Thoracic aorta (tissue), 2 donors: ENCODE results near the gene ZNF668. TPM values are rescaled to one million over a fixed set of nuclear protein-coding genes. Genes with fewer than 3 reads are reported as not detected.
"Not testable (repeated sequence)": the region's sequence is repeated elsewhere in the genome, so short reads cannot be mapped to it uniquely, and the experiment has no call there.

Experiments
- ATAC-seq: fragments of 150-250 bp; one replicate; pipeline ENCODE4 v1.8.0; 2017; ENCODE audit warnings: low read depth; ENCODE audit not compliant: insufficient number of reproducible peaks, low FRiP score
- DNase-seq: peaks from one replicate; pipeline ENCODE4 v3.0.0-alpha.2; 2020; ENCODE audit warnings: low spot score
- H3K27ac ChIP-seq, 2 donors: fragments of 200-600 bp; sonication (generic); 1 replicate in 1 of 2; 2 replicates in 1 of 2; pipeline ENCODE4 v1.5.1; 2016; ENCODE audit warnings: mild to moderate bottlenecking in 2 of 2, moderate library complexity in 2 of 2
- H3K27me3 ChIP-seq: fragments of 200-600 bp; sonication (generic); replicated peaks from 2 replicates; pipeline ENCODE4 v1.6.0; 2016; ENCODE audit warnings: mild to moderate bottlenecking; ENCODE audit not compliant: insufficient read depth
- H3K36me3 ChIP-seq: fragments of 200-600 bp; sonication (generic); one replicate; pipeline ENCODE4 v1.5.1; 2016
- H3K4me1 ChIP-seq, 2 donors: fragments of 200-600 bp; sonication (generic); 1 replicate in 1 of 2; 2 replicates in 1 of 2; pipeline versions ENCODE4 v1.5.1 to v1.6.0; 2016; ENCODE audit warnings: low read depth in 2 of 2, mild to moderate bottlenecking in 1 of 2; ENCODE audit not compliant: control insufficient read depth in 1 of 2
- H3K4me3 ChIP-seq: fragments of 200-600 bp; sonication (generic); 2 replicates; pipeline ENCODE4 v1.5.1; 2016; ENCODE audit warnings: mild to moderate bottlenecking
- H3K9me3 ChIP-seq: fragments of 200-600 bp; sonication (generic); 2 replicates; pipeline ENCODE4 v1.5.1; 2016
- total RNA-seq, 2 donors: library from RNA; depleted of rRNA; stranded (reverse); fragments of >200 nt; gene quantifications; one replicate each; pipeline versions ENCODE4 v1.1.0 to v1.2.3, GENCODE V29; 2016
- TF ChIP-seq, protein P1 (sequence below): fragments of 200-600 bp; sonication (generic); IDR thresholded peaks from one replicate; pipeline ENCODE4 v1.5.1; 2019; ENCODE audit warnings: antibody characterized with exemption

The ZNF668 gene
- total RNA-seq, 2 donors from 2014 or later: 10.3 to 14.5 TPM

DNA sequence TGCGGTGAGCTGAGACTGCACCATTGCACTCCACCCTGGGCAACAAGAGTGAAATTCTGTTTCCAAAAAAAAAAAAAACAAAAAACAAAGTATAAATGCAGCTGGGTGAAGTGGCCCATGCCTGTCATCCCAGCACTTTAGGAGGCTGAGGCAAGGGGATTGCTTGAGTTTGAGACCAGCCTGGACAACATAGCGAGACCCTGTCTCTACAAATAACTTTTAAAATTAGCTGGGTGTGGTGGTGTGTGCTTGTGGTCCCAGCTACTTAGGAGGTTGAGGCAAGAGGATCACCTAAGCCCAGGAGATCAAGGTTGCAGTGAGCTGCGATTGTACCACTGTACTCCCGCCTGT is 50.8 kb downstream of the ZNF668 start:
- Histone ChIP-seq H3K9me3 (no peaks in the 10 kb centered on the region), H3K4me1 (no peaks in the 10 kb centered on the region), H3K27me3 (no peaks in the 10 kb centered on the region), H3K36me3 (no peaks in the 10 kb centered on the region), H3K27ac (no peak overlapping the region), H3K4me3 (no peak overlapping the region)
- TF ChIP-seq, protein P1, sequence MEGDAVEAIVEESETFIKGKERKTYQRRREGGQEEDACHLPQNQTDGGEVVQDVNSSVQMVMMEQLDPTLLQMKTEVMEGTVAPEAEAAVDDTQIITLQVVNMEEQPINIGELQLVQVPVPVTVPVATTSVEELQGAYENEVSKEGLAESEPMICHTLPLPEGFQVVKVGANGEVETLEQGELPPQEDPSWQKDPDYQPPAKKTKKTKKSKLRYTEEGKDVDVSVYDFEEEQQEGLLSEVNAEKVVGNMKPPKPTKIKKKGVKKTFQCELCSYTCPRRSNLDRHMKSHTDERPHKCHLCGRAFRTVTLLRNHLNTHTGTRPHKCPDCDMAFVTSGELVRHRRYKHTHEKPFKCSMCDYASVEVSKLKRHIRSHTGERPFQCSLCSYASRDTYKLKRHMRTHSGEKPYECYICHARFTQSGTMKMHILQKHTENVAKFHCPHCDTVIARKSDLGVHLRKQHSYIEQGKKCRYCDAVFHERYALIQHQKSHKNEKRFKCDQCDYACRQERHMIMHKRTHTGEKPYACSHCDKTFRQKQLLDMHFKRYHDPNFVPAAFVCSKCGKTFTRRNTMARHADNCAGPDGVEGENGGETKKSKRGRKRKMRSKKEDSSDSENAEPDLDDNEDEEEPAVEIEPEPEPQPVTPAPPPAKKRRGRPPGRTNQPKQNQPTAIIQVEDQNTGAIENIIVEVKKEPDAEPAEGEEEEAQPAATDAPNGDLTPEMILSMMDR: no peak
- DNase-seq: no peak
- no peak for ATAC-seq

- DNase-seq (no peak), ATAC-seq (no peak)
- Histone ChIP-seq H3K4me1 (no peaks in the 10 kb centered on the region), H3K36me3 (no peaks in the 10 kb centered on the region), H3K27ac (no peak overlapping the region), H3K4me3 (no peak overlapping the region), H3K9me3 (no peaks in the 10 kb centered on the region), H3K27me3 (no peaks in the 10 kb centered on the region)
- TF ChIP-seq, protein P1: no peak
These were observed 51.3 kb downstream of the ZNF668 start for GRCh38 chr16:31022544-31023251.

DNA sequence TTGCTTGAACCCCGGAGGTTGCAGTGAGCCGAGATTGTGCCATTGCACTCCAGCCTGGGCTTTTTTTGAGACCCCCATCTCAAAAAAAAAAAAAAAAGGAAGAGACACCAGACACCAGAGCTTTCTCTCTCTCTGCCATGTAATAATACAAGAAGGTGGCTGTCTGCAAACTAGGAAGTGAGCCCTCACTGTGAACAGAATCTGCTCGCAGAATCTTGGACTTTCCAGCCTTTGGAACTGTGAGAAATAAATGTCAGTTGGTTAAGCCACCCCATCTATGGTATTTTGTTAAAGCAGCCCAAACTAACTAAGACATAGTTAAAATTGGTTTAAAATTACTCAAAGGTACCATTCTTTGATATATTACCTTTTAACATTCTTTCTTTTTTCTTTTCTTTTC is 53.5 kb downstream of the ZNF668 start:
- no peak overlapping the region for H3K27ac ChIP-seq
- H3K36me3 ChIP-seq: no peaks in the 10 kb centered on the region
- H3K4me3 ChIP-seq: no peak overlapping the region
- no peaks in the 10 kb centered on the region for H3K4me1 ChIP-seq
- H3K9me3 ChIP-seq: no peaks in the 10 kb centered on the region
- DNase-seq: no peak
- ATAC-seq: no peak
- H3K27me3 ChIP-seq: no peaks in the 10 kb centered on the region
- TF ChIP-seq, protein P1: no peak

DNA sequence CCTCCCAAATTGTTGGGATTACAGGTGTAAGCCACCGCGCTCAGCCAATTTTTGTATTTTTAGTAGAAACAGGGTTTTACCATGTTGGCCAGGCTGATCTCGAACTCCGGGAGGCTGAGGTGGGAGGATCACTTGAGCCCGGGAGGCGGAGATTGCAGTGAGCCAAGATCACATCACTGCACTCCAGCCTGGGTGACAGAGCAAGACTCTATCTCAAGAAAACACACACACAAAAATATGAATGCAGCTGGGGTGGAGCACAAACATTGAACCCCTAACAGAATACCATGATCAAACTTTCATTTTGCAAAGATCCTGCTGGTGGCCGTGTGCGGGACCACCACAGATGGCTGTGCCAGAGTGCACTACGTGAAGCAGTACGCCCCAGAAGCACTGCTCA is 56.3 kb downstream of the ZNF668 start:
- not testable (repeated sequence) for H3K36me3 ChIP-seq, H3K4me3 ChIP-seq, ATAC-seq, H3K9me3 ChIP-seq, H3K27me3 ChIP-seq, H3K4me1 ChIP-seq, H3K27ac ChIP-seq, DNase-seq

DNA sequence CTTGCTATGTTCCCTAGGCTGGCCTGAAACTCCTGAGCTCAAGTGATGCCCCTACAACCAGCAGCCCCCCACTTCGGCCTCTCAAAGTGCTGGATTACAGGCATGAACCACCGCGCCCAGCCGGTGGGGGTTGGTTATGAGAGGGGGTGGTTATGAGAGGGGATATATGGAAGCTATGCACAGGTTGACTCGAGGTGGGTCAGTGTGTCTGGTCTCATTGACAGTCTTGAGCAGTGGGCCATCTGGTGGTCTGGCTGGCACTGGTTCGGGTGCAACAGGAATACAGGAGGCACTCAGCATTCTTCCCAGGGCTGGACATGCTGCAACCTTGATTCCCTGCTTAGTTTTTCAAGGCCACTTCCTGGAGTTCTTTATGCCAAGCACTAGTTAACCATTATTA is 58.0 kb downstream of the ZNF668 start:
- no peaks in the 10 kb centered on the region for H3K9me3 ChIP-seq
- no peaks in the 10 kb centered on the region for H3K27me3 ChIP-seq
- H3K36me3 ChIP-seq: no peaks in the 10 kb centered on the region
- no peaks in the 10 kb centered on the region for H3K4me1 ChIP-seq
- H3K27ac ChIP-seq: no peak overlapping the region
- H3K4me3 ChIP-seq: no peak overlapping the region
- TF ChIP-seq, protein P1: no peak
- ATAC-seq (no peak), DNase-seq (no peak)

DNA sequence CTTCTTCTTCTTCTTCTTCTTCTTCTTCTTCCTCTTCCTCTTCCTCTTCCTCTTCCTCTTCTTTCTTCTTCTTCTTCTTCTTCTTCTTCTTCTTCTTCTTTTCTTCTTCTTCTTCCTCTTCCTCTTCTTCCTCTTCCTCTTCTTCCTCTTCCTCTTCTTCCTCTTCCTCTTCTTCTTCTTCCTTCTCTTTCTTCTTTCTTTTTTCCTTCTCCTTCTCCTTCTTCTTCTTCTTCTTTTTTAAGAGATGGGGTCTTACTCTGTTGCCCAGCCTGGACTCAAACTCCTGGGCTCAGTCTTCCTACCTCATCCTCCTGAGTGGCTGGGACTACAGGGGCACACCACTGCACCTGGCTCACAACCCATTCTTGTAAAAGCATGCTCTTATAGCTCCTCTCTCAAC is 60.7 kb downstream of the ZNF668 start:
- not testable (repeated sequence) for H3K27me3 ChIP-seq, H3K9me3 ChIP-seq, ATAC-seq, H3K36me3 ChIP-seq, H3K4me1 ChIP-seq, H3K27ac ChIP-seq, H3K4me3 ChIP-seq, DNase-seq

- not testable (repeated sequence) for H3K27ac ChIP-seq, ATAC-seq, H3K4me3 ChIP-seq, H3K27me3 ChIP-seq, H3K9me3 ChIP-seq, H3K36me3 ChIP-seq, DNase-seq, H3K4me1 ChIP-seq
These were observed 62.2 kb downstream of the ZNF668 start for GRCh38 chr16:31011815-31012214.
